Activated CD8-positive, alpha-beta memory T cell treated with anti-CD3 and anti-CD28 coated beads, Interleukin-2, amount 50 U/mL, for 24 hours (primary cell): Measurements from ENCODE around the gene TAC4.
"Not testable (repeated sequence)": the region's sequence is repeated elsewhere in the genome, so short reads cannot be mapped to it uniquely, and the experiment has no call there.

Experiments used
- DNase-seq: peaks from one replicate; pipeline ENCODE4 v3.0.0-alpha.2; 2020; ENCODE audit errors: extremely low read depth

The TAC4 gene

GRCh38 chr17:49842846-49843245, 5.0 kb downstream of the TAC4 start:
- DNase-seq: no peak

GRCh38 chr17:49842371-49842770, 5.5 kb downstream of the TAC4 start:
- no peak for DNase-seq

- DNase-seq: no peak
Observed at GRCh38 chr17:49841548-49841947, 6.3 kb downstream of the TAC4 start.

GRCh38 chr17:49839455-49839854, 8.4 kb downstream of the TAC4 start:
- DNase-seq: no peak

- no peak for DNase-seq
Observed at GRCh38 chr17:49836111-49837030, 11.5 kb downstream of the TAC4 start.

GRCh38 chr17:49835472-49835871, 12.4 kb downstream of the TAC4 start:
- no peak for DNase-seq

- no peak for DNase-seq
Observed at GRCh38 chr17:49834118-49834743, 13.6 kb downstream of the TAC4 start.

- DNase-seq: no peak
Observed at GRCh38 chr17:49832840-49833599, 14.8 kb downstream of the TAC4 start.

GRCh38 chr17:49830605-49831004, 17.3 kb downstream of the TAC4 start:
- DNase-seq: no peak

- no peak for DNase-seq
Observed at GRCh38 chr17:49829026-49829425, 18.8 kb downstream of the TAC4 start.

GRCh38 chr17:49828325-49828724, 19.5 kb downstream of the TAC4 start:
- DNase-seq: not testable (repeated sequence)

GRCh38 chr17:49825645-49826044, 22.2 kb downstream of the TAC4 start:
- DNase-seq: no peak

- DNase-seq: no peak
Observed at GRCh38 chr17:49823614-49824013, 24.3 kb downstream of the TAC4 start.

GRCh38 chr17:49822829-49823228, 25.0 kb downstream of the TAC4 start:
- no peak for DNase-seq

GRCh38 chr17:49821916-49822315, 26.0 kb downstream of the TAC4 start:
- no peak for DNase-seq

- DNase-seq: no peak
Observed at GRCh38 chr17:49821466-49821865, 26.4 kb downstream of the TAC4 start.

GRCh38 chr17:49820773-49821172, 27.1 kb downstream of the TAC4 start:
- DNase-seq: no peak

GRCh38 chr17:49819651-49820050, 28.2 kb downstream of the TAC4 start:
- DNase-seq: no peak

- no peak for DNase-seq
Observed at GRCh38 chr17:49819138-49819537, 28.7 kb downstream of the TAC4 start.

GRCh38 chr17:49817993-49818392, 29.9 kb downstream of the TAC4 start:
- peak; percentile 6 for DNase-seq

GRCh38 chr17:49815761-49816281, 32.0 kb downstream of the TAC4 start:
- DNase-seq: no peak
